ENCODE measurements around the gene AUTS2.

The AUTS2 gene

GRCh38 chr7:69932034-69932628, 333.9 kb downstream of the AUTS2 start:
- DNase-seq (ENCODE audit: low spot score), result no peak

GRCh38 chr7:69934144-69934903, 336.0 kb downstream of the AUTS2 start:
- TF ChIP-seq CTCF (IDR thresholded peaks at IDR 0.05; ENCODE audit: extremely low read depth, missing control alignments), result no peak
- DNase-seq (ENCODE audit: low spot score), result no peak

More at GRCh38 chr7:69932034-69932628, 333.9 kb downstream of the AUTS2 start:
- TF ChIP-seq CTCF (IDR thresholded peaks at IDR 0.05; ENCODE audit: extremely low read depth, missing control alignments), result peak; percentile 17

DNA sequence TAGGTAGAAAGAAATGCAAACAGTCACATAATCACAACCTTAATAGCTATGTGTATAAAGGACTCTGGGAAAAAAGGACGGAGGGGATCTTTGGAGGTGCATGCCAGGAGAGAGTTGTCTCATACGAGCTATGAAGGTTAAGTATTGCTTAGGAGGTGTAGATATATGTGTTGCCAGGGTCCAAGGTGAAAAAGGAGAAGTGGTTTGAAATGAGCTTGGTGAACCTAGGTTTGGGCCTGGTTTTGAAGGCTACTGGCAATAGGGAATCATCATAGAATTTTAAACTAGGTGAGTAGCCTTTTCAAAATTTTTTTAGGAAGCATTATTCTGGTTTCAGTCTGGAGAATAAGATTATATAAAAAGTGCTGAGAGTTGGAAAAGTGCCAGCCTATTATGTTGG, 336.8 kb downstream of the AUTS2 start:
- no peak for DNase-seq (ENCODE audit: low spot score)
- no peak for TF ChIP-seq CTCF (IDR thresholded peaks at IDR 0.05; ENCODE audit: extremely low read depth, missing control alignments)

DNA sequence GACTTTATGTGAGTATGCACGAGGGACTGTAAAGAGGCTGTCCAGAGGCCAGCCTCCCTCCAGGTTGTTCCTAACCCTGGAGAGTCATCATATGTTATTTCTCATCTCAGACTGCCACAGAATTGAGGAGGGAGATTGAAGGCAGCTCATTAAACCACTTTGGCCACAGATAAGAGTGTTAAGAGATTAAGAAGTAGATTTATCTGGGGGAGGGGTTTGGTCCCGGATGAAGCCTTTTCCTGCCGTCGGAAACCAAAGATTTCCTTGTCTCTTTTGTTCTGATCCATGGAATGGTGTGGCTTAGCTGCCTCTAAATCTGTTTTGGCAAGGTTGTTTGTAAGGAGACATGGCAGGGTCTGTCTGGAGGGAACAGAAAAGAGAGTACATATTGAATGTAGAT, 338.8 kb downstream of the AUTS2 start:
- no peak for DNase-seq (ENCODE audit: low spot score)
- TF ChIP-seq CTCF (IDR thresholded peaks at IDR 0.05; ENCODE audit: extremely low read depth, missing control alignments), result no peak

GRCh38 chr7:69939317-69939716, 341.0 kb downstream of the AUTS2 start:
- no peak for DNase-seq (ENCODE audit: low spot score)
- no peak for TF ChIP-seq CTCF (IDR thresholded peaks at IDR 0.05; ENCODE audit: extremely low read depth, missing control alignments)

GRCh38 chr7:69941077-69941651, 342.9 kb downstream of the AUTS2 start:
- no peak for DNase-seq (ENCODE audit: low spot score)
- no peak for TF ChIP-seq CTCF (IDR thresholded peaks at IDR 0.05; ENCODE audit: extremely low read depth, missing control alignments)

DNA sequence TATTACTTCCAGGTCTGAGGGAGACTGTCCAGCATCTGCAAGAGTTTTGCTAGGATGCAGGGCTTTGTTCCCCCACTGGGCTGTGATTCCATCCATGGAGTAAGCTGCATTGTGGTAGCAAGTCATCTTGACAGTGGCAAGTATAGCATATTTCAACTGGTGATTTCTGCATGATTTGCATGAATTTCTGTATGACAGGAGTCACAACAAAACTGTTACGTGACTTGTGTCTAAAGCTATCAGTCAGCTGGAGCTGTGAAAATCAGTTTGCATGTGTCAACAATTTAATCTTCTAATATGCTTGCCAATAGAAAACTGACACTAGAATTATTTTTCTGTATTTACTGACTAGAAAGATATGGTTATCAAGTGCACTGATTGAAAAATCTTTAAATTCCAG, 344.3 kb downstream of the AUTS2 start:
- TF ChIP-seq CTCF (IDR thresholded peaks at IDR 0.05; ENCODE audit: extremely low read depth, missing control alignments), result no peak
- no peak for DNase-seq (ENCODE audit: low spot score)
